OCI-LY1 (cell line): ENCODE data around the gene ZFYVE21.

ENCODE experiments used
- H2AFZ ChIP-seq: fragments of 200-600 bp; sonication (generic), shearing (Covaris generic); 2 replicates; pipeline ENCODE4 v1.6.0; 2014; ENCODE audit warnings: antibody characterized with exemption, mild to moderate bottlenecking, low read length
- H3F3A ChIP-seq: fragments of 200-600 bp; sonication (generic), shearing (Covaris generic); 2 replicates; pipeline ENCODE4 v1.6.0; 2014; ENCODE audit warnings: mild to moderate bottlenecking, antibody characterized with exemption, low read length, moderate library complexity; ENCODE audit not compliant: insufficient read depth
- H3K27ac ChIP-seq: fragments of 200-600 bp; sonication (generic); 2 replicates; pipeline ENCODE4 v1.5.1; 2014; ENCODE audit warnings: low read length, mixed run types, mild to moderate bottlenecking, low read depth; ENCODE audit not compliant: poor library complexity, severe bottlenecking
- H3K27me3 ChIP-seq: fragments of 200-600 bp; sonication (generic); 2 replicates; pipeline ENCODE4 v1.6.0; 2014; ENCODE audit warnings: antibody characterized with exemption, mild to moderate bottlenecking, low read length, moderate library complexity; ENCODE audit not compliant: insufficient read depth
- H3K36me3 ChIP-seq: fragments of 200-600 bp; sonication (generic); 2 replicates; pipeline ENCODE4 v1.6.1; 2014; ENCODE audit warnings: mild to moderate bottlenecking, antibody characterized with exemption, low read length, moderate library complexity, mixed read lengths; ENCODE audit not compliant: insufficient read depth
- H3K4me1 ChIP-seq: fragments of 200-600 bp; sonication (generic); 2 replicates; pipeline ENCODE4 v1.5.1; 2014; ENCODE audit warnings: mild to moderate bottlenecking, low read length, moderate library complexity; ENCODE audit not compliant: insufficient read depth, severe bottlenecking
- H3K4me2 ChIP-seq: fragments of 200-600 bp; sonication (generic), shearing (Covaris generic); 2 replicates; pipeline ENCODE4 v1.6.1; 2014; ENCODE audit warnings: low read length
- H3K4me3 ChIP-seq: fragments of 200-600 bp; sonication (generic); 2 replicates; pipeline ENCODE4 v1.5.1; 2014; ENCODE audit warnings: low read length, low read depth, mild to moderate bottlenecking, mixed read lengths; ENCODE audit not compliant: poor library complexity, severe bottlenecking
- H3K79me2 ChIP-seq: fragments of 200-600 bp; shearing (Covaris generic); 2 replicates; pipeline ENCODE4 v1.6.1; 2016; ENCODE audit warnings: mixed run types, low read length, mixed read lengths; ENCODE audit not compliant: insufficient read depth
- H3K9ac ChIP-seq: fragments of 200-600 bp; sonication (generic), shearing (Covaris generic); 2 replicates; pipeline ENCODE4 v1.6.1; 2014; ENCODE audit warnings: mild to moderate bottlenecking, low read length, mixed read lengths
- H3K9me2 ChIP-seq: fragments of 200-600 bp; sonication (generic), shearing (Covaris generic); 2 replicates; pipeline ENCODE4 v1.6.1; 2014; ENCODE audit warnings: low read depth, mild to moderate bottlenecking, low read length, mixed read lengths
- H3K9me3 ChIP-seq: fragments of 200-600 bp; shearing (Covaris generic); 2 replicates; pipeline ENCODE4 v1.6.1; 2014; ENCODE audit warnings: low read length, mixed read lengths
- H4K20me1 ChIP-seq: fragments of 200-600 bp; sonication (generic), shearing (Covaris generic); 2 replicates; pipeline ENCODE4 v1.6.0; 2016; ENCODE audit warnings: mild to moderate bottlenecking, low read length; ENCODE audit not compliant: insufficient read depth
- EZH2 ChIP-seq: fragments of 200-600 bp; sonication (generic), shearing (Covaris generic); IDR thresholded peaks from 2 replicates; pipeline ENCODE4 v1.8.0; 2017; ENCODE audit warnings: borderline replicate concordance, mixed run types, mild to moderate bottlenecking, antibody characterized with exemption, low read length, moderate library complexity, mixed read lengths
- TF ChIP-seq, protein P1 (sequence below): fragments of 200-600 bp; sonication (generic), shearing (Covaris generic); IDR thresholded peaks from 2 replicates; pipeline ENCODE4 v1.5.1; 2017; ENCODE audit warnings: mild to moderate bottlenecking, antibody characterized with exemption, low read length, moderate library complexity, mixed read lengths

ZFYVE21 gene

GRCh38 chr14:103723748-103724081, 8.1 kb downstream of the ZFYVE21 start:
- Histone ChIP-seq H3K36me3 (peaks cover 13% of the 10 kb centered on the region; the same call in 1 of the 2 replicates), H3K9me2 (no peaks in the 10 kb centered on the region), H3K4me1 (peaks cover 14% of the 10 kb centered on the region), H3K79me2 (peaks cover 19% of the 10 kb centered on the region; the same call in 1 of the 2 replicates), H2AFZ (no peak overlapping the region), H3F3A (no peaks in the 10 kb centered on the region), H3K4me2 (no peak overlapping the region), H4K20me1 (no peaks in the 10 kb centered on the region), H3K9me3 (no peaks in the 10 kb centered on the region), H3K27me3 (no peaks in the 10 kb centered on the region), H3K4me3 (no peak overlapping the region), H3K27ac (no peak overlapping the region), H3K9ac (no peak overlapping the region)
- TF ChIP-seq, protein P1, sequence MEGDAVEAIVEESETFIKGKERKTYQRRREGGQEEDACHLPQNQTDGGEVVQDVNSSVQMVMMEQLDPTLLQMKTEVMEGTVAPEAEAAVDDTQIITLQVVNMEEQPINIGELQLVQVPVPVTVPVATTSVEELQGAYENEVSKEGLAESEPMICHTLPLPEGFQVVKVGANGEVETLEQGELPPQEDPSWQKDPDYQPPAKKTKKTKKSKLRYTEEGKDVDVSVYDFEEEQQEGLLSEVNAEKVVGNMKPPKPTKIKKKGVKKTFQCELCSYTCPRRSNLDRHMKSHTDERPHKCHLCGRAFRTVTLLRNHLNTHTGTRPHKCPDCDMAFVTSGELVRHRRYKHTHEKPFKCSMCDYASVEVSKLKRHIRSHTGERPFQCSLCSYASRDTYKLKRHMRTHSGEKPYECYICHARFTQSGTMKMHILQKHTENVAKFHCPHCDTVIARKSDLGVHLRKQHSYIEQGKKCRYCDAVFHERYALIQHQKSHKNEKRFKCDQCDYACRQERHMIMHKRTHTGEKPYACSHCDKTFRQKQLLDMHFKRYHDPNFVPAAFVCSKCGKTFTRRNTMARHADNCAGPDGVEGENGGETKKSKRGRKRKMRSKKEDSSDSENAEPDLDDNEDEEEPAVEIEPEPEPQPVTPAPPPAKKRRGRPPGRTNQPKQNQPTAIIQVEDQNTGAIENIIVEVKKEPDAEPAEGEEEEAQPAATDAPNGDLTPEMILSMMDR, result no peak
- TF ChIP-seq EZH2, result no peak

DNA sequence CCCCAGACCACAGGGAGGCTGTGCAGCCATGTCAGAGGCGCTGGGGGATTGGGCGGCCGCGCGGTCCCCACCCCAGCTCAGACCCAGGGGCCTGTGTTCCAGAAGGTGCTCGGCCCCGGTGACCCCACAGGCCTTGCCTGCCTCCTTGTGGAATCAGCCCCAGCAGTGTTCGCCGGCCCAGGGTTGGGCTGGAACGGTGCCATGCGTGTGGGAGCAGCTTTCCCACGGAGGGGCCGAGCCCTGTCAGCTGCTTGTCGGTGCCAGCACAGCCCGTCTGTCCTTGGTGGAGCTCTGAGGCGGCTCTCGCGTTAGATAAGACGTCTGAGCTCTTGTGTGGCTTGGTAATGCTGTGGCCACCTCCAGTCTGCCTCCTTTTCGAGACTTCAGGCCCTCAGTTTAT, 8.5 kb downstream of the ZFYVE21 start:
- Histone ChIP-seq H2AFZ (no peak overlapping the region), H3K4me3 (no peak overlapping the region), H3K27ac (no peak overlapping the region), H3K9ac (no peak overlapping the region), H3K27me3 (no peaks in the 10 kb centered on the region), H3K9me2 (no peaks in the 10 kb centered on the region), H3K9me3 (no peaks in the 10 kb centered on the region), H3K79me2 (peaks cover 19% of the 10 kb centered on the region; the same call in 1 of the 2 replicates), H3K4me1 (peaks cover 12% of the 10 kb centered on the region), H3K4me2 (no peak overlapping the region), H3F3A (no peaks in the 10 kb centered on the region), H4K20me1 (no peaks in the 10 kb centered on the region), H3K36me3 (peaks cover 17% of the 10 kb centered on the region; the same call in 1 of the 2 replicates)
- TF ChIP-seq EZH2, result no peak
- TF ChIP-seq, protein P1, result no peak

DNA sequence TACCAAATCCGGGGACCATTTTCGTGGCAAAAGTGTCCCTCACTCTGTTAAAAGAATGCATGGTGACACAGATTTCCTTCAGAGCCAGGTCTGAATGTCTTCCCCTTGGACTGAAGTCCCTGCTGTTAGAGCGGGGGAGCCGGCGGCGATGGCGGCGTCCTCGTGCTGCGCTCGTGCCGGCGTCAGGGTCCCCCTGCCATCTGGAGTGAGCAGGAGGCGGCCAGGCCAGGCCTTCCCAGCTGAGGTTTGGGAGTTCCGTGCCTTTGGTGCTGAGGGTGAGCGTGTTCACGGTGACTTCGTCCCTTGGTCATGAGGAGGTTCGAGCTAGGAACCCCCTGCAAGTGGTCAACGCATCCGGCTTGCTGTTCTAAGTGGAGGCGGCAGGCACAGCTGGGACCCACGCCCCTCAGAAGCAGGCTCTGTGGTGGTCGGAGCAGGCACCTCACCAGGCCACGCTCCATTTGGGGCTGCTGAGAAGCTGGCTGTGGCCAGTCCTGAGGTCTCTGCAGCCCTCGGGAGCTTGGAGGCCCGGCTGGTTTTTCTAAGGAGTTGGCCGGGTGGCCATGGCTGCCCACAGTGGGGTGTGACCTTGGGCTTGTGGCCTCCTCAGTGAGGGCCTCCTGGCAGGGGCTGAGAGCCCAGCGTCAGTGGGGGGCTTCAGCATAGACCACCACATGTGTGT, 9.5 kb downstream of the ZFYVE21 start:
- no peak overlapping the region for H2AFZ ChIP-seq
- TF ChIP-seq, protein P1, result no peak
- TF ChIP-seq EZH2, result no peak
- no peaks in the 10 kb centered on the region for H3K27me3 ChIP-seq
- H3K4me3 ChIP-seq, result no peak overlapping the region
- H3K36me3 ChIP-seq, result peaks cover 26% of the 10 kb centered on the region; the same call in 1 of the 2 replicates
- H3K4me1 ChIP-seq, result peaks cover 2% of the 10 kb centered on the region
- no peaks in the 10 kb centered on the region for H4K20me1 ChIP-seq
- no peak overlapping the region for H3K4me2 ChIP-seq
- no peaks in the 10 kb centered on the region for H3K9me2 ChIP-seq
- H3K9ac ChIP-seq, result no peak overlapping the region
- H3K79me2 ChIP-seq, result peaks cover 15% of the 10 kb centered on the region; the same call in 1 of the 2 replicates
- no peak overlapping the region for H3K27ac ChIP-seq
- no peaks in the 10 kb centered on the region for H3K9me3 ChIP-seq
- H3F3A ChIP-seq, result no peaks in the 10 kb centered on the region
